Epidermal melanocyte (primary cell): ENCODE data around the gene L3MBTL3.

ENCODE experiments used
- DNase-seq: peaks from one replicate; pipeline ENCODE4 v3.0.0; 2011; ENCODE audit warnings: low spot score; ENCODE audit not compliant: insufficient read length

Gene L3MBTL3

DNA sequence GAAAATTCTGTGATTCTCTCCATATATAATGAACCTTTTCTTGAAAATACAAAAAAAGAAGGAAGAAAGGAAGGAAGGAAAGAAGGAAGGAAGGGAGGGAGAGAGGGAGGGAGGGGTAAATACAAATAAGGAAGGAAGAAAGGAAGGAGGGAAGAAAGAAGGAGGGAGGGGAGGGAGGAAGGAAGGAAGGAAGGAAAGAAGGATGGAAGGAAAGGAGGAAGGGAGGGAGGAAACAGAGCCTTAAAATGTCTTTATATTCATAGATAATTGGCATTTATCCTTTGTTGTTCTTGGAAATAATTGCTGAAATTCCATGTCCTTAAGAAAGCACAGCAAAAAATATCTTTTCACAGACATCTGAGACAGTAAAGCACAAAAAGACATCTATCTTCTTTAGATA is 164.1 kb downstream of the L3MBTL3 start:
- no peak for DNase-seq

DNA sequence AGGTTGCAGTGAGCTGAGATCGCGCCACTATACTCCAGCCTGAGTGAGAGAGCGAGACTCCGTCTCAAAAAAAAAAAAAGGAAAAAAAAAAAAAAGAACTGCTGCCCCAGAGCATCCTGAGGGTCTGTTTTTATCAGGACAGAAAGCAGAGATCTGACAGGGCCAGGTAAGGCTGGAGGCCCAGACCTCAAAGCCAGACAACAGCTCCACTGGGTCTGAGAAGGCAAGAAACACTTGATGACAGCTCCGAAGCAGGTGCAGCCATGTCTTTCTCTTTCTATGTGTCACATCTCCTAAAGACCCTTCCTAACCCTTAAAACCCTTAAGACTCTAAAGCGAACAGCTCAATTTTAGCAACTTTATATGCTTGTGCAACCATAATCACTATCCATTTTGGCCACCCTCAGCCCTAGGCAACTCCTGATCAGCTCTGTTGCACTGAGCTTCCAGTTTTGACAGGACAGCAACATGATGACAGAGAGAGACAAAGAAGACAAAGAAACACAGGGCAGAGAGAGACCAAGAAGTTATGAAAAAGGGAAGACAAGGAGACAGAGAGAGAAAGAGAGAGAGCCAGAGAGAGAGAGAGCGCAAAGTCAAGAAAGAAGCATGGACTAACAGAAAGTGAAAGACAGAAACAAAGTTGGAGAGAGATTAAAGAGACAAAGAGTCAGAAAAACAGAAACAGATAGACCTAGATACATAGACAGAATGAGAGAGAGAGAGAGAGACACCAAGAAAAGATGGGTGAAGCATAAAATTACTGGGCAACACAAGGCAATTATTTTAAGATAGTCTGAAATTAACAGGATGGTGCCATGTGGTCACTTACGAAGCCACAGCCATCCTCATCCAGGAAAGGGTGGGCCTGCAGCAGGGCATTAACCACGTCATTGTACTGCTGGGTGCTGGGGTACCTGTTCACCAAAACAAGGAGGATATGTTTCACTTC is 165.2 kb downstream of the L3MBTL3 start:
- DNase-seq, result no peak

DNA sequence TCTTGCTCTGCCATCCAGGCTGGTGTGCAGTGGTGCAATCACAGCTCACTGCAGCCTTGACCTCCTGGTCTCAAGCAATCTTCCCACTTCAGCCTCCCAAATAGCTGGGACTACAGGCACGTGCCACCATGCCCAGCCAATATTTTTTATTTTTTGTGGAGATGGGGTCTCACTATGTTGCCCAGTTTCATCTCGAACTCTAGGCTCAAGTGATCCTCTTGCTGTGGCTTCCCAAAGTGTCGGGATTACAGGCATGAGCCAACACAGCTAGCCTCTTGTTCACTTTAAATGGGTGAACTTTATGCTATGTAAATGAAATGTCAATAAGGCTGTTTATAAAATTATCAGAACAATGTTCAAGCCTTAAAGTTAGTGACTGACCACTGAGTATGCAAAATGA is 167.3 kb downstream of the L3MBTL3 start:
- no peak for DNase-seq

DNA sequence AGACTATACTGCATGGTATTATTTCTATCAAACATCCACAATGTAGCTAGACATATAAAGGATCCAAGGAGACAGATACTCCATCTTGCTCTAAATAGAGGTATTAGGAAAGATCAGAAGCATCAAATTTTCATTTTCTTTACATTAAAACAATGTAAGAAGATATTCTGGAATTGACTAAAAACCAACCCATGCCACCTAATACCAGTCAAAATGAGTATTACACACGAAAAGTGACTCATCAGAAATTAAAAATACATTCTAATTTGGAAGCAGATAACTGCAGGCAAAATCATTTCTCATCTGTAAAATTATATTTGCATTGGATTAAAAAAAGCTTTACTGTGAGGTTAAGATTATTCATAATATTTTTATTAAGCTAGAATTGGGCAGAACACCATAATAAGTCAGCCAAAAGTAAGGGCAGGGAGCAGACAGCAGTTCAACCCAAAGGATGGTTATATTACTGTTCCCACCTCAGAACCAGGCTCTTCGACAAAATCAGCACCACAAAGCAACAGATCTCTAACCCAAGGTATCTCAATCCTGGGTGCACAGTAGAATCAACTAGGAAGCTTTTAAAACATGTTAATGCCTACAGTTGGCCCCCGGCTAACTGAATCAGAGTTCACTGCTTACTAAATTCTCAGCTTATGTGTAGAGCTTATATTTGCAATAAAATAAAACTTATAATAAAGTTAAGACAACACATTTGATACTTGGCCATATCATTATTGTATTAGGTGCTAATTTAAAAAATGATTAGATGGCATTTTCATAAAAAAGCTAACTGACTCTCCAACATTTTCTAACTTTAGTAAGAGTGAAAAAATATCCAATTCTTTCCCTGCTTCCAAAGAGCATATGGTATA is 169.2 kb downstream of the L3MBTL3 start:
- no peak for DNase-seq

DNA sequence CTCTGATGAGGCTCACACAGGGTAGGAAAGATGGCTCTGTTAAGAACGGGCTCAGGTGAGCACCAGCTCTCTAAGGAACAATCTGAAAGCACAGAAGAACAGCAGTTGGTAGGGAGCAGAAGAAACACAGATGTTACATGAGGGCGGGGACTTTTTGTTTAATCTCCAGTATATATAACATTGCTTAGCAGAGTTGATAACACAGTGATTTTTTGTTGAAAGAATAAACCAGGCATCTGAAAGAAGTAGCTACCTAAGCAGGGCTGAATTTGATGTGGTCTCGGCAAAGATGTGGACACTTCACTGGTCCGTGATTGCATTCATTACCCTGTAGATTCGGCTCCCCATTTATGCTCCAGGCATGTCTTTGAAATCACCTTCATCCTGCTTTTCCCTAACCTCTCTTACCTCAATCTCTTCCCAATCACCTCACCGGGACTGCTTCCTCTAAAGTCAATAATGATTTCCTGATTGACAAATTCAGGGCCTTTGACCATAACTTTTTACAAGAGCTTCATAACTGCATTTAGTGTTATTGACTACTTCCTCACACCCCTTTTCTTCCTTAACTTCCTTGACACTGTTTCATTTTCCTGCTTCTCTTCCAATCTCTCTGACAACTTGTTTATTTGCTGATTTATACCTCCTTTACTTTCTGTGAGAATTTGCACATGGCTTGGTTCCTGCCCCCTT is 170.0 kb downstream of the L3MBTL3 start:
- no peak for DNase-seq

DNA sequence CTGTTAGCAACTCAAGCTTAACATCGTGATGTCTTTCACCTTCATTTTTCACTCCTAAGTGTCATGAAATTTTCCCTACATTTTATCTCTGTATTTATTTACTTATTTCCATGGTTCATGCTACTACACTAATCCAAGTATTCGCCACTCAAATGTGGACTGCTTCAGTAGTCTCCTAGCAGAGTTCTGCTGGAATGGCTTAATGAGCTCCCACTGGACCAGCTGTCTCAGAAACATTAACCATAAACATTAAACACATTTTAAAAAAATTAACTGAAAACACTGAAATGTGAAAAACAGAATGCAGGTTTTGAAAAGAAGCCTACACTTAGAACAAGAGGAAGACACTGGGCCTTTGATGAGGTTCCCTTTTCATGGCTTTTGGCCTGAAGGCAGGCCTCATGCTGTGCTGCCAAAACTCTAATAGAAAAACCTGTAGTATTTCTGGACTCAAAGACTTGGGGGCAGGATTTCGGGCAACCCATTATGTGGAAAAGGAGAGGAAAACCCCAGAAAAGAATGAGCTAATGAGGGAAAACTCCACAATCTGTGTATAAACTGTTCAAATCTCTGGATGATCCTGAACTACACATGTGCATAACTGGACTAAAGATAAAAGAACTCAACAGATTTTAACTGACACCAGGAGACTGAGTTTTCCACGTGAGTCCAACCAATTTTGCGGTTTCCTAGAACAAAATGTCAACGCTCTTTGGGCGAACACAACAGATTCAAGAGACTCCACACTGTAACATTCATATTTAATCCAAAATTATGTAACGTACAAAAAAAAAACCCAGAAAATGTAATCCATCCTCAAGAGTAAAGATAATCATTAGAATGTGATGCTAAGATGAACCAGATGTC is 171.4 kb downstream of the L3MBTL3 start:
- no peak for DNase-seq
